TTC549 (cell line): ENCODE results near the gene SEPTIN7.

Experiments used
- FAIRE-seq: peaks from 2 replicates; lab custom pipeline; 2012; peaks lifted over from hg19 to GRCh38; lab: Jason Lieb, UNC

SEPTIN7 gene

GRCh38 chr7:35792472-35792871, 8.4 kb upstream of the SEPTIN7 start:
- FAIRE-seq = no peak

GRCh38 chr7:35792873-35793489, 7.9 kb upstream of the SEPTIN7 start:
- FAIRE-seq = no peak

GRCh38 chr7:35797311-35797710, 3.5 kb upstream of the SEPTIN7 start:
- no peak for FAIRE-seq

- no peak for FAIRE-seq
Observed at GRCh38 chr7:35799846-35800717, 775 bp upstream of the SEPTIN7 start.

GRCh38 chr7:35801392-35802101, 690 bp downstream of the SEPTIN7 start:
- no peak for FAIRE-seq

GRCh38 chr7:35802102-35802466, 1.2 kb downstream of the SEPTIN7 start:
- FAIRE-seq = no peak

- no peak for FAIRE-seq
Observed at GRCh38 chr7:35802649-35803048, 1.8 kb downstream of the SEPTIN7 start.

GRCh38 chr7:35804231-35804970, 3.5 kb downstream of the SEPTIN7 start:
- no peak for FAIRE-seq

GRCh38 chr7:35805876-35806275, 5.0 kb downstream of the SEPTIN7 start:
- no peak for FAIRE-seq

- FAIRE-seq = no peak
Observed at GRCh38 chr7:35816514-35816913, 15.7 kb downstream of the SEPTIN7 start.

GRCh38 chr7:35817181-35817580, 16.3 kb downstream of the SEPTIN7 start:
- no peak for FAIRE-seq

GRCh38 chr7:35817930-35818329, 17.1 kb downstream of the SEPTIN7 start:
- no peak for FAIRE-seq

GRCh38 chr7:35818513-35818912, 17.7 kb downstream of the SEPTIN7 start:
- FAIRE-seq = no peak

GRCh38 chr7:35819310-35819709, 18.5 kb downstream of the SEPTIN7 start:
- no peak for FAIRE-seq

- no peak for FAIRE-seq
Observed at GRCh38 chr7:35819954-35820703, 19.3 kb downstream of the SEPTIN7 start.

GRCh38 chr7:35820858-35821257, 20.0 kb downstream of the SEPTIN7 start:
- no peak for FAIRE-seq

GRCh38 chr7:35823440-35823839, 22.6 kb downstream of the SEPTIN7 start:
- no peak for FAIRE-seq

GRCh38 chr7:35825974-35826373, 25.1 kb downstream of the SEPTIN7 start:
- no peak for FAIRE-seq

GRCh38 chr7:35826751-35827150, 25.9 kb downstream of the SEPTIN7 start:
- FAIRE-seq = no peak

- no peak for FAIRE-seq
Observed at GRCh38 chr7:35828817-35829216, 28.0 kb downstream of the SEPTIN7 start.

GRCh38 chr7:35831208-35831607, 30.4 kb downstream of the SEPTIN7 start:
- no peak for FAIRE-seq
